Inflammatory macrophage (primary cell): ENCODE data around the gene TBC1D10A.
A peak's percentile ranks its signal among the peaks of the same experiment; 100 is the strongest.
"Not testable (repeated sequence)": the region's sequence is repeated elsewhere in the genome, so short reads cannot be mapped to it uniquely, and the experiment has no call there.

Experiments used
- DNase-seq, 2 donors: peaks; one replicate each; pipeline ENCODE4 v3.0.0-alpha.2; 2020 to 2022

Gene TBC1D10A

DNA sequence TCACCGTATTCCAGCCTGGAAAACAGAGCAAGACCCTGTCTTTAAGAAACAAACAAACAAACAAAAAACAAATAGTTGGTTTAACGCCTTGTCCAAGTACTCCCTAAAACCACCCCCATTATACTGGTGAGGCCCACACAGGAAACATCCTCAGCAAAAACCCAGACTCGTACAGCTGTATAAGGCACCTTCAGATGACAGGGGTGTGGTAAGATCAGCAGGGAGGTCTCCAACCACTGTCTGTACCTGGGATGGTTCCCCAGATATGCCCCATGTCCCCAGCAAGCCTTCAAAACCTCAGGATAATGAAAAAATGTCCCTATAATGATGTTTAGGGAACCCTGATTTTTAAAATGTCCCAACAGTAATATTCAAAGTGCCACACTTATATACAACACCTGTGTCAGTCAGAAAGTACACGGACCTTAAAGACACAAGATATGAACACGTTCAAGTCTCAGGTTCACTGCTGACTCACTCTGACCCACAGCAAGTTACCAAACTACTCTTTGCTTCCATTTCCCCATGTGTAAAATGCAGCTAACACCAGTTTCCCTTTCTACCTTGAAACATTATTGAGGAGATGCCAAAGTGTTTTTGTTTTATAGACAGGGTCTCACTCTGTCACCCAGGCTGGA is 20.6 kb upstream of the TBC1D10A start:
- no peak for DNase-seq

DNA sequence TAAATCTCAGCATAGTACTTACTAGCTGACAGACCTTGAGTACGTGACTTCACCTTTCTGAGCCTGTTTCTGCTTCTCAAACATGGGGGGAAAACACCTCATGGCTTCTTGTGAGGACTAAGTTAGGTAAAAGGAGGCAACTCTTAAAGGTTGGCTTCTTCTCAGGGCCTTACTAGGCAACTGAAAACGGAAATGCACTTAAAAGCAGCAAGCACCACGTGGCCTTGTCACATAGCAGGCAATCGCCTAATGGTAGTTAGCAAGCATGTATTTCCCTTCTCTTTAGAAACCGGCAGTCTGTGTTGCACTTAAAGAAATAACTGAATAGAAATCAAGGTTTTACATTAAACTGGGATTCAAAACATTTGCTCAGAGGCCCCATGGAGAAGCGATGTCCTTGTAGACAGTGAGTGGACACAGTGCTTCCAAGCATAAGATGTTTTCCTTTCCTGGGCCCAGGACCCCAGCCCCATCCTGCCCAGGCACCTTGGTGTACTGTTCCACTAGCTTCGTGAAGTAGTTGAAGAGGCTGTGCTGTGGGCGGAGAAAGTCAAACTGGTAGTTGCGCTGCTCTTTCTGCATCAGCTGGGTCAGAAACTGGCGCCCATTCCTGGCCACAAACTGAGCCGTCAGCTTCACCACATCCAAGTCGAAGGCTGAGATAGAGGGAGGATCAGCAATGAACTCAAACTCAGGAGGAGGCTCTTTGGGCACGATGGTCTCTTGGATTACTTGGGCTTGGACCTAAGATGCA is 17.9 kb upstream of the TBC1D10A start:
- no peak for DNase-seq

DNA sequence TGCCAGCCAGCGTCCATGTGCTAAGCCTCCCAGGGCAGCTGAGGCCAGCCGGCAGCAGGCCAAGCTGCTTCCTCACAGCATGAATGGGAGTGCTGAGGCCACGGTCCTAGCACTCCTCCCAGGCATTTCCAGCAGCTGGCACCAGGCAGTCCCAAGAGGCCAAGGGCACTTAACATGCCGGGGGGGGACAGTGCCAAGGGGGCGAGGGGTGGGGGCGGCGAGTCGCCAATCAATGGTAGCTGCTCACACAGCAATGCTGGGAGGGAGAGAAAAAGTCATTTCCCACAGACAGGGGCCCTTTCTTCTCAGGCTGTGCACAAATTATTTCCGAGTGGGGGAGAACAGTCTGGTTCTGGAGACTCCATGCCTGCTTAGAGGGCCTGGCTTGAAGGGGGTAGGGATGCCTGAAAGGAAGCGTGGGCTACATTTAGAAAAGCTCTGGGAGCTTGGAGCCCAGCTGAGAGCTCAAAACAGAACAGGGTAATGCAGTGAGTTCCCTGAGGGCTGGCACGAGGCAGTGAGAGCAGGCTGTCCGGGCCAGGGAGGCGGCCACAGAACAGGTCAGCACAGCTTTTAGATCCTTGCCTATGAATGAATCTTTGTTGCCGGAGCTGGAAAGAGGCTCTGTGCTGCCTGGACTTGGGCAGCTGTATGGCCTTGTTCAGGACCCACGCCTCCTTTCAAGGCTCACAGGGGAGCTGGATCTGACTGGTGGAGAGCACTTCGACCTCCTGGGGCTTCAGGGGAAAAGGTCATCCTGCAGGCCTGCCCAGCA is 14.4 kb upstream of the TBC1D10A start:
- DNase-seq = no peak

DNA sequence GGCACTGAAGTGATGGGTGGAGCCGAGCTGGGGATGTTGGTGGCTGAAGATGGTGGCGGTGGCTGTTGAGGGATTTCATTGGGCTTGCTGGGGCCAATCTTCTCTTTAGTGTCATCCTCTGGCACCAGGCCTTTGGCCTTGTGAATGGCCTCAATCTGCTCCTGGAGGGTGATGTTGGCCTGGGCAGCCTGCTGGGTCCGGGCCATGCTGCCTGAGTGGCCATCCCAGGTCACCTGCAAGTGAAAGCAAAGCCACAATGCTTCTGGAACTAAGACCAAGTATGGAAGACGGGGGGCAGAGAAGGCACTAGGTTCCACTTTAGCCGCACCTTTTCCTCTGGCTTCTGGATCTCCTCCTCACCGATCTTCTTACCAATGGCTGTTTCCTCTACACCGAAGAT is 12.1 kb upstream of the TBC1D10A start:
- DNase-seq = no peak

DNA sequence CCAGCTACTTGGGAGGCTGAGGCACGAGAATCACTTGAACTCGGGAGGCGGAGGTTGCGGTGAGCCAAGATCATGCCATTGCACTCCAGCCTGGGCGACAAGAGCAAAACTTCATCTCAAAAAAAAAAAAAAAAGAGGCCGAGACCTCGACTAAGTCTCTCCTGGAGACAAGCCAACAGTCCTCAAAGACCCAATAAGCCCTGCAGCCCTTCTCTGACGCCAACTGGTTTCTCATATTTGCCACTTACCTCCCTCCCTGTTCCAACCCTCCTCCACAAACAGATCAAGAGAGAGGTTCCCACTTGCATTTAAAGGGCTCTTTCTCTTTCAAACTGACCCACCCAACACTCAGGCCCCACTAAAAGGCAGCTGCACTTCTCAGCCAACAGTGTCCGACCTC is 11.6 kb upstream of the TBC1D10A start:
- not testable (repeated sequence) for DNase-seq

DNA sequence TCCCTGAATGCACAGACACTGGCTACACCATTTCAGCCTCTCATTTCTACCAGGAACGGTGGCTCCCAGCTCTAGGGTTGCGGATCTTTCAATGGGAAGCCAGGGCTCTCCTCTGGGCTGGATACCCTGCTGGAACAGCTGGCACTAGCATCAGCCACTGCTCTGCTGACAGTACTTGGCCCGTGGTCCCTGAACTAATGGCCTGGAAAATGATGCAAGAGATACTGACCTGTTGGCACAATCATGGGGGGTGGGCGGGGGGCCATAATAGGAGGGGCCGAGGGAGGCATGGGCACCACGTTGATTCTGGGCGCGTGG is 10.7 kb upstream of the TBC1D10A start:
- no peak for DNase-seq

DNA sequence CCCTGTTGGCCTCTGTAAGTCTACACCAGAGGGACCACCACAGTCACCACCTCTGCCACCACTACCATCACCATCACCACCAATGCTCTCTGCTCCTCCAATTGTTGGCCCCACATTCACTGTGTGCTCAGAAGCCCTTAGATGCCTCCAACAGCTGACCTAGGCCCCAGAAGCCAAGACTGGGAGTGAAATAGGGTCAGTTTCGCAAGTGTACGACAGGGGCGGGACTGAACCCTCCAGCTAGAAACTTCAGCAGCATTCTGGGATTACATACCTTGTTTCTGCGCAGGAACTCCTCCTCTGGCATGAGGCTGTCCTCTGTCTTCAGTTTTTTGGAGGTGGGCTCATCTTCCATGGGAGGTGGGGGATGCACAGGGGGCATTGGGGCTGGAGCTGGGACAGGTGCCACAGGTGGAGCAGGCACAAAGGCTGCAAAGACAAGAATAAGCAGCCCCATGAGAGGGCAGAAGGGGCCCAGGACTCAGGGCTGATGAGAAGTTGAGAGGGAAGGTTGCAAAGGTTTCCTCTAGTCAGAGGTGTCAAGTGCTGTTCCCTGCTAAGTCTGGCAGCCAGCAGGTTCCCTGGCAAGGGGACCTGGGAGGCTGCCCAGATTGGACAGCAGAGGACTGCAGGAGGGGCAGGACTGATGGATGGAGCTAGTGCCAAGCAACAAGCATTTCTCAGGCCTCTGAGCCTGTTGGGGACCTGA is 10.2 kb upstream of the TBC1D10A start:
- no peak for DNase-seq

DNA sequence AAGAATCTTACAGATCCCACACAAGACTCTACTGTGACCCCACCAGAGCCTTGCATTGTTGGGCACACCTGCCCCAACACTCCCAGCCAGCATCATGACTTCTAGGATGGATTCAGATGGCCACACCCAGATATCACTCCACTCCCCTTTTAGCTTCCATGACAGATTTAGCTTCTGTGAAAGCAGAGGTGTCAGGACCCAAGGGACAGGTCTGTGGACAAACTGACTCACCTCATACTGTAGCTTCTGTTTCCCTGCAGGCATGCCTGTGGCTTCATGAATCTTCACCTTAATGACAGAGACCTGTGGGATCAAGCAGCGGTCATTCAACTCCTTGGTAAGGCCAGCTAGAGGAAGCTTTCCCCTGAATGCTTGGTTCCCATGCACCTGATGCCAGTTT is 8.5 kb upstream of the TBC1D10A start:
- DNase-seq = no peak

DNA sequence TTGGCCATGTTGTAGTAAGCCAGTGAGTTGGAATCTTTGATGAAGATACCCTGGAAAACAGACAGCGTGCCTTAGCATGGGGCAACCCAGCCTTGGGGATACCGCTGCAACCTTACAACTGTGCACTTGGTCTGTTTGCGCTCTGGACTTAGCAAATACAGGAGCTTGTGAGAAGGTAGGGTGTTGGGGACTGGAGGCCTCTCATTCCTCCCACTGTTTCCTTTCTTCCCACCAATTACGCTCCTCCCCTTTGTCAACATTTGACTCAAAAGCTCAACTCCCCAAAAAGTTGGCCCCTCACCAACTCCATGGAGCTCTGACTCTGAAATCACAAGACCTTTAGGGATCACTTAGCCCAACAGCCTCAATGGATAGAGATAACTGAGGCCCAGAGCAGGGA is 7.9 kb upstream of the TBC1D10A start:
- DNase-seq = no peak

DNA sequence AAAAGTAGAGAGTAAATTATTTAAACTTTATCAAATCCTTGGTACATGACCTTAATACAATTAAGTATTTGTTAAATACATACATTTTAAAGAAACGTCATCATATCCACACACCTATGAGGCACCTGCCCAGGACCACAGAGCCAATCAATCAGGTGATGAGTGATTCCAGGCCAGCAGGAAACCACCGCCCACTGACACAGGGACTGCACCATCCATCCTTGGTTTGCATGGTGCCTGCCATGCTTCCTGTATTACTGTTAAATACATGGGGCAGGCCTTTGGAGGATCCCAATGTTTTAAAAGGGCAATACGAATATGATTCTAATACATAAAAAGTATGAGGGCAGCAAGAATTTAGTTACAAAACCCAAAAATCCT is 7.0 kb upstream of the TBC1D10A start:
- no peak for DNase-seq

DNA sequence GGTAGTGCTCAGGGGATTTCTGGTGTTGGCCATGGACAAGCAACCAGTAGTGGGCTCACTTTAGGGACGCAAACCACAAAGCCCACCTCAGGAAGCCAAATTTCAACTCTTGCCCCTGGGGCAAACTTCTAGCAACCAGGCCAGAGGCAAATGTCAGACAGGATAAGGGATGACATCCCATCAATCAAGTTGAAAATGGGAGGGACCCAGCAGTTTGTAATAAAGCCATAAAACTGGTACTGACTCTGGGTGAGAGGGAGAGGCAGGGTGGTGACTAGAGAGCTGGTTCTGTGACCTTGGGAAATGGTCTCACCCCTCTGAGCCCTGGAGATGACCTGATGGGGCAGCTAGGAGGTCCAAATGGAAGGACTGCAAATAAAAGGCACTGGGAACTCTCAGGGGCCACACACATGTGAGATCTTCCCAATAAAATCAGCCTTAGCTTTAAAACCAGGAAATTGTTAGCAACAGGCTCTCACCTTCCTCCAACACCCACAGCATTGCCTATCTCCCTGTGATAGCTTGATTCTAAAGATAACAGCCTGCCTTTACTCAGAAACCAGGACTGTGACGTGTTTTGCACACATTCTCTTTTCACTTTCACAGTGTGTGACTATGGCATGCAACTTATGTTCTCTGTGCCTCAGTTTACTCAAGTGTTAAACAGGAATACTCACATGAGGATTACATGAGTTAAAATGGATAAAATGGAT is 6.4 kb upstream of the TBC1D10A start:
- DNase-seq = no peak

DNA sequence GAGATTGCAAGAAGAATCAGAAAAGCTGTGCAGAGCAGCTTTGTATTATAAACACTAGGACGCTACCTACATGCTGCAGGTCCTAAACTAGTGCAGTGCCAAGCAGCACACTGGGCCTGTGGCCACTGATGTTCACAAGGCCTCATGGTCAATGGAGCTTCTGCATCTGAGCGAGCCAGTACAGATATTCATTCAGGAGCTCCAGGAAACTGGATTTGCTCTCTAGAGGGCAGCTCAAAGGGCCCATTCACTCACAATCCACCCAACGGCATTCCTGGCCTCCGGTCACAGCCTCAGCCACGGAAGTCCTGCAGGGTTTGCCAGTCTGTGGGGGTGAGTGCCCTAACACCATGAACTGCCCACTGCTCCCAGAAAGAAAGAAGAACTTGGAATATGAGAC is 5.8 kb upstream of the TBC1D10A start:
- DNase-seq = no peak

DNA sequence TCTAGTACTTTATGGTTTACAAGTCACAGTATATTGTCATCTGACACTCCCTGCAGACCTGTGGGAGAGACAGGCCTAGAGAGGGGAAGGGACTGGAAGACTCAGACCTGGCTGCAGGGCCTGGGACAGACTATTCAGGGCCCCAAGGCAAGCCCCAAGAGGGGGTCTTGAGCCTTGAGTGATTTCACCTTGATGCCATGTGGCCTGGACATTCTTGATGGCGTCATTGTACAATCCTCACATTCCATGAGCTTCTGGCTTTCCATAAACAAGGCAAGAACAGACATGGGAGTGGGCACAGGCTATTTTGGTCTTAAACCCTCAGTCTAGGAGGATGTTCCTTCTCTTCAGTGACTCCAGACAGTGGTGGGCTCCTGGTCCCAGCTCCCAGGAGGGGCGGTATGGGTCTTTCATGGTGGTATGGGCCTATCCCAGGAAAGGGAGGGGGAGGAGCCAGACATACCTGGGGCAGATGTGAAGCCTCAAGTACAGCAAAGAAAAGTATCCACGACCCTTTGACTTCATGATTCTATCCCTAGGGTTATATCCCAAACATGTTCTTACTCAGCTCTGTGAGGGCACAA is 1.8 kb upstream of the TBC1D10A start:
- no peak for DNase-seq

DNA sequence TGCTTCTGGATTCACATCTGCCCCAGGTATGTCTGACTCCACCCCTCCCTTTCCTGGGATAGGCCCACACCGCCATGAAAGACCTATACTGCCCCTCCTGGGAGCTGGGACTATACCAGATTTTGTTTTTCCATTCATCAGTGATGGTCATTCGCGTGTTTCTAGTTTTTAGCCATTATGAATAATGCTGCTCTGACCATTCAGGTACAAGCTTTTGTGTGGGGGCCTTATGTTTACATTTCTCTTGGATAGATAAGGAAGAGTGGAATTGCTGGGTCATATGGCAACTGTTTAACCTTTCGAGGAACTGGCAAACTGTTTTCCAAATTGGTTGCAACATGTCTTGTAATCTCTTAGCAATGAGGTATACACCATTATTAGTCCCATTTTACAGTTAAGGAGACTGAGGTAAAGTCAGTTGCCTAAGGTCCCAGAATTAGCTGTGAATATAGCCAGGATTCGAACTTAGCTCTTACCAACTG is 1.2 kb upstream of the TBC1D10A start:
- DNase-seq = no peak

DNA sequence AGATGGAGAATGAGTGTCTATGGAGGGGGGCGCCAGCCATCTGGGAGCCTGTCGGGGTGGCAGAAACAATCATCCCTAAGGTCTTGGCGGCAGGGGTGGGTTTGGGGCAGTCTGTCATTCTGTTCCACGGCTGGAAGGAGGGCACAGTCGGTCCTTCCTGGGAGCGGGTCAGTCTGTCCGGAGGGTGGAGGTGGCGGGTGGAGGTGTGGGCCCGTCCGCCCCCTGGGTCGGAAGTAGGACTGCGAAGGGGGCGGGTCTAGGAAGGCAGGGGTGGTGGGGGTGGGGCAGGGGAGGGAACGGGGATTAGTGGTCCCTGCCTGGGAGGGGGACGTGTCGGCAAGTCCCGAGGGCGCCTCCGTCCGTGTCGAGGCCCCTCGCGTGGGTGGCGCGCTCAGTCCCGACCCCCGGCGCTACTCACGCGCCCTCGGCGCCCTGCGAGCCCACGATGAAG is 461 bp downstream of the TBC1D10A start:
- DNase-seq = peak in 1 of 2 donors; percentile 11

DNA sequence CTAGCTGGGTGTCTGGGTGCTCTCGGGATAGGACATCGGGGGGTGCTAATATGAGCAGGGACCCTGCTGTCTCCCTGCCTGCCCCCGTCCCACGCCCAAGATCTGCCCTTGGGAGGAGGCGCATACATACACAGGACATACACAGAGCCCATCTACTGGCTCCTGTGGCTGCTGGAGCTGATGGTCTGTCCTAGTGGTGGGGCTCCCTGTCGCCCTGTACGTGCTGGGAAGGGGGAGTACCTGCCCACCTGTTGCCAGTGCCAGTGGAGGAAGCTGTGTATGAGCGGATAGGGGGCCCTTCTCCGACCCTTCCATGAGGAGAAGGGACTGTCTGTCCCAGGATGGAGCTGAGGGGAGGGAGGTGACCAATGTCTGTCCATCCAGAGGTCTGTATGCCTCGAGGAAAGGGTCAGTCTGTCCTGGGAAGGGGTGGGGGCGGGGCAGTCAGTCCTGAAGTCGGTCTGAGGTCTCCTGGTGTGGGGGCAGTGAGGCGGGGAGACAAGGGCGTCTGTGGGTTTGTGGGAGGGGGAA is 952 bp downstream of the TBC1D10A start:
- DNase-seq = no peak

DNA sequence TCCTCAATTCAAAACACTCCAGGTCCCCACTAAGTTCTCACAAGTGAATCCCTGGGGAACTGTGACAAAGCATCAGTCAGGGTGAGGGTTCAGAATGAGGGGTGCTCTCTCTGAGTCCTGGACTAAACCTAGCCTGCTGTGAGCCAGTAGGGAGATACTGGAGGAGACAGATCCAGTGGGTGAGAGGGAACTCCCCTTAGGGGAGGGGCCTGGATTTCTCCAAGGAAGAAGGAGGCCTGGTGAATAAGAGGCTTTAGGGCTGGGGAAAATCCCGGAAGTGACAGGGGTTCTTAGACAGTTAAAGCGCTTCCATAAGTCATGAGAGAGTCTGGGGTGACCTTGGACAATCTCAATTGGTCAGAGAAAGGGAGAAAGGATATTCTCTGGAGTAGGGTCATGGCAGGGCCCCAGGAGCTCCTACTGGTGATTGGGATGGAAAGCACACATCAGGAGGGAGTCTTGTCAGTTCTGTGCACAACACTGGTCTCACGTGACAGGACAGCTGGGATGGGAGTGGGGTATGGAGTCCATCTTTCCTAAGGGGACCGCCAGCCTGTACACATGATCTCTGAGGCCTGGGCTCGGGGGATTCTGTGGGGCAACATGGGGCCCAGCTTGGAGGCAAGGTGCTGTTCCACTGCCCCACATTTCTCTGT is 1.5 kb downstream of the TBC1D10A start:
- DNase-seq = peak; percentile 33 to 57

DNA sequence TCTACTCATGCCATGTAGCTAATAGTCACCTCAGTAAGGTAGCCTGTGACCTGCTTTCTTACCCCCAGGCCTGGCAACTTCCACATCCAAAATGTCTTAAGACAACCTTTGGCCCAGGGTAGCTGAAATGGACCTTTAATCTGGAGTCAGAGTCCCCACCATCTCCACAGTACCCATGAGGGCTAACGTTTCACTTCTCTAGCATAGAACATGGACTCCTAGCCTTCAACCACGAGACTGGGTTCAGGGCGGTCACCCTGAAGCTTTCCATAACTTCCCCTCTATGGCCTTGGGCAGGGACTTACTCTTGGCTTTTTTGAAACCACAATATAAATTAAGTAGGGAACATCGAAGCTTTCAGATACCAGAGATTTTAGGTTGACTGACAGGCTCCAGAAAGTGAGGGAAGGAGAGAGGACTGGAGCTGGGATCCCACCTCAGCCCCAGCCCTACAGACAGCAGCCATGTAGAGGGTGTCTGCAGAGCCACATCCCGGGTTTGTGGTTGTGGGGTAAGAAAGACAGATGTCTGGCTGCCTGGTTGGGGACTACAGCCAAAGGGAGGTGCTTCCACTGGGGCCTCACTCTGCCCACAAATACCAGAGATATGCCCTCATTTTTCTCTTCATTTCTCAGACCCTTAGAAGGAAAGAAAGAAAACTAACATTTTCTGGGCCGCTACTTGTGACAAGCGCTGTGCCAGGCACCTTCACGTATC is 2.6 kb downstream of the TBC1D10A start:
- DNase-seq = peak; percentile 70 to 75

DNA sequence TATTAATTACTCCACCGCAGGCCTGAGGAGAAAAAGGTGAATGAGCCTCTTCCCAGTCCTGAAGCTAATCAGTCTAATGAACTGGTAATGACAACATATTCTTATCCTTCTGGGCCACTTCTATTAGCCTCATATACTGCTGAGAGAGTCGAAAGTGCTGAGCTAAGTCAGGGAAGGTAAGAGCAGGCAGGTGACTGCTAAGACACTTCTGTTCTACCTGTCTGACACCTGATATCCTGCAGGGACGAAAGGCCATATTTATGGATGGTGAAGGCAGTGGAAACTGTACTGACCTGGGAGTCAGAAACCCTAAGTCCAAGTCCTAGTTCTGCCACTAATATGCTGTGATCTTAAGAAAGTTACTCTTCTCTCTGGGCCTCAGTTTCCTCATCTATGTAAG is 3.5 kb downstream of the TBC1D10A start:
- DNase-seq = no peak

DNA sequence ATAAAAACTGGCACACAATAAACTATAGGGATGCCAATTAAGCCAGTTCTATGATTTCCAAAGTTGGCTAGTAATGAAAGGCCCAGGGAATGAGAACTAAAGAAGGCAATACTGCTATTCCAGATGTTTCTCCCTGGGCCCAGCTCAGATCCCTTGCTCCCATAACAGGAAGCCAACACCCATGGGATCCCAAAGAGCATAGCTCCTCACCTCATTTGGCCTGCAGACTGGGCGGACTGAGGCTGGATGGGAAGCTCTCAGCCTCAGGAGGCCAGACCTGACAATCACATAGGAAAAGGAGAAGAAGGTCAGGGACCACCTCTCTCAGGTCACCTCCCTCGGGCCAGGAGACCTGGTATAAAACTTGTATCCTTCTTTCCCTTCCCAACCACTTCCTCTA is 5.3 kb downstream of the TBC1D10A start:
- no peak for DNase-seq
